OCI-LY3 (cell line): Measurements from ENCODE around the gene MARCHF3.

Experiments
- H2AFZ ChIP-seq: fragments of 200-600, 300-600 bp; shearing (Covaris generic); 2 replicates; pipeline ENCODE4 v1.6.0; 2014; ENCODE audit warnings: antibody characterized with exemption, low read depth, low read length
- H3K27ac ChIP-seq: fragments of 200-600, 300-600 bp; sonication (generic); 2 replicates; pipeline ENCODE4 v1.5.1; 2014; ENCODE audit warnings: mild to moderate bottlenecking, low read length, moderate library complexity, mixed read lengths
- H3K27me3 ChIP-seq: fragments of 200-600, 300-600 bp; sonication (generic); 2 replicates; pipeline ENCODE4 v1.6.1; 2014; ENCODE audit warnings: low read depth, low read length, mixed read lengths
- H3K36me3 ChIP-seq: fragments of 200-600, 300-600 bp; sonication (generic); replicated peaks from 2 replicates; pipeline ENCODE3; 2014; ENCODE audit warnings: low read depth, low read length, mixed read lengths
- H3K4me1 ChIP-seq: fragments of 300-600, 200-600 bp; sonication (generic); 2 replicates; pipeline ENCODE4 v1.6.1; 2014; ENCODE audit warnings: low read length, mixed read lengths
- H3K4me2 ChIP-seq: fragments of 200-600, 300-600 bp; sonication (generic); 2 replicates; pipeline ENCODE4 v1.6.1; 2014; ENCODE audit warnings: low read length, mixed read lengths
- H3K4me3 ChIP-seq: fragments of 300-600, 200-600 bp; sonication (generic); 2 replicates; pipeline ENCODE4 v1.5.1; 2014; ENCODE audit warnings: antibody characterized with exemption, mild to moderate bottlenecking, low read length, moderate library complexity
- H3K79me2 ChIP-seq: fragments of 300-600, 200-600 bp; shearing (Covaris generic); 2 replicates; pipeline ENCODE4 v1.6.1; 2014; ENCODE audit warnings: mild to moderate bottlenecking, low read length, mixed read lengths
- H3K9ac ChIP-seq: fragments of 300-600, 200-600 bp; shearing (Covaris generic); 2 replicates; pipeline ENCODE4 v1.6.0; 2014; ENCODE audit warnings: mild to moderate bottlenecking, low read length, moderate library complexity
- H3K9me3 ChIP-seq: fragments of 200-600, 300-600 bp; shearing (Covaris generic); 2 replicates; pipeline ENCODE4 v1.6.1; 2014; ENCODE audit warnings: low read length, mixed read lengths; ENCODE audit not compliant: insufficient read depth
- H4K20me1 ChIP-seq: fragments of 200-600, 300-600 bp; sonication (generic); 2 replicates; pipeline ENCODE4 v1.6.1; 2016; ENCODE audit warnings: low read length, mixed read lengths; ENCODE audit not compliant: insufficient read depth
- EZH2phosphoT487 ChIP-seq: fragments of 200-600 bp; shearing (Covaris generic); IDR thresholded peaks from 2 replicates; pipeline ENCODE4 v1.6.1; 2018; ENCODE audit warnings: antibody characterized with exemption, mixed run types, low read depth
- TF ChIP-seq, protein P1 (sequence below): fragments of 200-600, 300-600 bp; sonication (generic); IDR thresholded peaks from 2 replicates; pipeline ENCODE4 v1.5.1; 2014; ENCODE audit warnings: antibody characterized with exemption, low read length, low read depth

The MARCHF3 gene

DNA sequence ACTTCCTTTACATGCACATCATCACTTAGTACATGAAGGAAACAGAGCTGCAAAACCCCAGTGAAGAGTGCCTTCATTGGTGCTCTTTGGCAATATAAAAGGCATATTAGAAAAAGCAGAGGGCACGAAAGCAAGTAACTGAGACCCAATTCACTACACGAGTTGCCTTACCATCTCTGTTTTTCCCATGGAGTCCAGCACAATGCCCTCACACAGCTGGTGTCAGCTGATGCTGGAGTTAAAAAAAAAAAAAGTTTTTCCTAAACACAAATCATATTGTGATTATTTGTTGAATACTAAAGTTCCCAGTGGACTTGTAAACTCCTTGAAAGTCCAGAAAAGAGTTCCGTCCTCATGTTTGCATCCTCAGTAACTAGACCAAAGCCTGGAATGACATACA, 25.6 kb downstream of the MARCHF3 start:
- Histone ChIP-seq H3K36me3 (no peaks in the 10 kb centered on the region), H3K79me2 (no peaks in the 10 kb centered on the region), H3K27me3 (no peaks in the 10 kb centered on the region), H3K27ac (no peak overlapping the region), H3K4me1 (peaks cover 5% of the 10 kb centered on the region), H3K4me3 (no peak overlapping the region), H3K9me3 (no peaks in the 10 kb centered on the region), H3K9ac (no peak overlapping the region), H4K20me1 (no peaks in the 10 kb centered on the region), H2AFZ (no peak overlapping the region), H3K4me2 (no peak overlapping the region)
- no peak for TF ChIP-seq EZH2phosphoT487
- TF ChIP-seq, protein P1, sequence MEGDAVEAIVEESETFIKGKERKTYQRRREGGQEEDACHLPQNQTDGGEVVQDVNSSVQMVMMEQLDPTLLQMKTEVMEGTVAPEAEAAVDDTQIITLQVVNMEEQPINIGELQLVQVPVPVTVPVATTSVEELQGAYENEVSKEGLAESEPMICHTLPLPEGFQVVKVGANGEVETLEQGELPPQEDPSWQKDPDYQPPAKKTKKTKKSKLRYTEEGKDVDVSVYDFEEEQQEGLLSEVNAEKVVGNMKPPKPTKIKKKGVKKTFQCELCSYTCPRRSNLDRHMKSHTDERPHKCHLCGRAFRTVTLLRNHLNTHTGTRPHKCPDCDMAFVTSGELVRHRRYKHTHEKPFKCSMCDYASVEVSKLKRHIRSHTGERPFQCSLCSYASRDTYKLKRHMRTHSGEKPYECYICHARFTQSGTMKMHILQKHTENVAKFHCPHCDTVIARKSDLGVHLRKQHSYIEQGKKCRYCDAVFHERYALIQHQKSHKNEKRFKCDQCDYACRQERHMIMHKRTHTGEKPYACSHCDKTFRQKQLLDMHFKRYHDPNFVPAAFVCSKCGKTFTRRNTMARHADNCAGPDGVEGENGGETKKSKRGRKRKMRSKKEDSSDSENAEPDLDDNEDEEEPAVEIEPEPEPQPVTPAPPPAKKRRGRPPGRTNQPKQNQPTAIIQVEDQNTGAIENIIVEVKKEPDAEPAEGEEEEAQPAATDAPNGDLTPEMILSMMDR, result no peak

DNA sequence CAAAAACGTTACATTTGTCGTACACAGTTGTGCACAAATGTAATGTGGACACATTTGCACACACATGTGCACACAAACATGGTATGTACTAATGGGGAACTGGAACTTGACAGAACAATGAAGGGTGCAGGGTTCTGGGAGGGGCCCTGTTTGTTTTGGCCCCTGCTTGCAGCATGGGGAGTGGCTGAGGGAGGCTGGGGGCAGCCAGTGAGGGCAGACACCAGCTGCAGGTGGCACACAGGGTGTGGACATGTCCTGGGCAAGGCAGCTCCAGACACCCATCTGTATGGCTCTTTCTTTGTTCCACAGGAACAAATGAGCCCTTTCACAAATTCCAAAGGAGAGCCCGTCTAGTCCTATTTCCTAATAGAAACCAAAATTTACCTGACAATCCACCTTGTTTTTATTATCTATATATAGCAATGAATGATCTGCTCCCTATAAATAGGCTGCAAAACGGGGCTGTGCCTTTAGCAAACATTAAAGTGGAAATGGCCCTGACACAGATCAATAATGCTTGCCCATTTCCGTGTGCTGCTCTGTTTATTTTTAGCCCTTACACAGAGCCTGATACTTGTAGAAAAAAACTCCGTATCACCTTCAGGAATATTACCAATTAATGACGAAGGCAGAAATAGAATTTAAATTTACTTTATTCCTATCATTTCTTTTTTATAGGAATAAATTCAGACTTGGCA, 26.4 kb downstream of the MARCHF3 start:
- no peaks in the 10 kb centered on the region for H3K9me3 ChIP-seq
- H3K36me3 ChIP-seq, result no peaks in the 10 kb centered on the region
- H4K20me1 ChIP-seq, result no peaks in the 10 kb centered on the region
- no peak overlapping the region for H3K27ac ChIP-seq
- no peak overlapping the region for H3K4me2 ChIP-seq
- H3K9ac ChIP-seq, result no peak overlapping the region
- no peaks in the 10 kb centered on the region for H3K4me1 ChIP-seq
- H3K4me3 ChIP-seq, result no peak overlapping the region
- H3K27me3 ChIP-seq, result no peaks in the 10 kb centered on the region
- no peak overlapping the region for H2AFZ ChIP-seq
- no peaks in the 10 kb centered on the region for H3K79me2 ChIP-seq
- TF ChIP-seq, protein P1, result no peak
- no peak for TF ChIP-seq EZH2phosphoT487

DNA sequence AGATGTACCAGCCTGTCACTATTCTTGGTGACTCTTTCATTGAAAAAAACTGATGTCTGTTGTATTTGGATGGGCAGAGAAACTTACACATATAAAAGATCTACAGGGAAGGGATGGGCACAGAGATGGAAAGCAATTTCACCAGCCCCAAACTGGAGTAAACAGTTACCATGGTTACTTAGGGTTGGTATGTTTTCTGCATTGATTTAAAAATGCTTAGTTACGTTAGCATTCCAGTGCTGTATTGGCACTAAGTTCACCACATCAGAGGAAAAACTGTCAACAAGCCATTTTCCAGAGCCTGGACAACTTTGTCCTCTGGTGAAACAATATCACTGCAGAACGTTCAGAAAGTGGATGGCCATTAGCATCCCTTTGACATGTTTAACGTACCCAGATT, 28.0 kb downstream of the MARCHF3 start:
- H3K9me3 ChIP-seq, result no peaks in the 10 kb centered on the region
- peaks cover 11% of the 10 kb centered on the region for H3K4me1 ChIP-seq
- no peaks in the 10 kb centered on the region for H4K20me1 ChIP-seq
- TF ChIP-seq, protein P1, result no peak
- TF ChIP-seq EZH2phosphoT487, result no peak
- H3K36me3 ChIP-seq, result no peaks in the 10 kb centered on the region
- no peak overlapping the region for H2AFZ ChIP-seq
- no peak overlapping the region for H3K4me2 ChIP-seq
- no peak overlapping the region for H3K4me3 ChIP-seq
- no peaks in the 10 kb centered on the region for H3K27me3 ChIP-seq
- H3K79me2 ChIP-seq, result no peaks in the 10 kb centered on the region
- H3K9ac ChIP-seq, result no peak overlapping the region
- no peak overlapping the region for H3K27ac ChIP-seq

DNA sequence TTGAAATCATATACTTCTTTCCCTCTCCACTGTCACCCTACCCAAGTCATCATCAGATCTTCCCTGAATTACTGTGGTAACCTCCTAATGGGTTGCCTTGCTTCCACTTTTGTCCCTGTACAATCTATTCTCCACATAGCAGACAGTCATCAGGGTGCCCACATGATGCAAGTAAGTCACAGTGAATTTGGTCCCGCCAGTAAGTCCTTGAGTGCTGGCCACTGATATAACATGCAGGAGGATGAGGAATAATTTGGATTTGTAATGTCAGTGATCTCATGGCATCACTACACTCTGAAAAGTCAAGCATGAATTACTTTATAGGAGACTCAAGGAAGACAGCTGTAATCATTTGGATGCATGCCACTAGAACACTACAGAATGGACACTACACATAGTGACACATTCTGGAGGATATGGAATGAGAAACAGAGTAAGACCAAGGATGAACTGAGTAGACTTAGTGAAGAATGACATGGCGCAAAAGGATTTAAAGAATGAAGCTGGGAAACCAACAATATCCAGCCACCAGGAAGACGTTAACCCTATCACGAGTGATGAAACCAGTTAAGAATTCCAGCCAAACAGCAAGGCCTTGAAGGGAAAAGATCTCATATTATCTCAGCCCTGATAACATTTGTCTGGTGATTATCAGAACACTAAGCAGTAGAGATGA, 28.6 kb downstream of the MARCHF3 start:
- H3K79me2 ChIP-seq, result no peaks in the 10 kb centered on the region
- no peak for TF ChIP-seq EZH2phosphoT487
- TF ChIP-seq, protein P1, result no peak
- H2AFZ ChIP-seq, result no peak overlapping the region
- H3K36me3 ChIP-seq, result no peaks in the 10 kb centered on the region
- H3K4me3 ChIP-seq, result no peak overlapping the region
- no peaks in the 10 kb centered on the region for H3K9me3 ChIP-seq
- no peak overlapping the region for H3K4me2 ChIP-seq
- no peaks in the 10 kb centered on the region for H3K27me3 ChIP-seq
- H3K9ac ChIP-seq, result no peak overlapping the region
- H4K20me1 ChIP-seq, result no peaks in the 10 kb centered on the region
- peaks cover 11% of the 10 kb centered on the region for H3K4me1 ChIP-seq
- H3K27ac ChIP-seq, result no peak overlapping the region
